Chondrocyte (in vitro differentiated cells): ENCODE measurements around the gene SLC38A1. TPM values are rescaled to one million over a fixed set of nuclear protein-coding genes. Genes with fewer than 3 reads are reported as not detected.
"Not testable (repeated sequence)": the region's sequence is repeated elsewhere in the genome, so short reads cannot be mapped to it uniquely, and the experiment has no call there.

Experiments used
- DNase-seq: peaks from one replicate; pipeline ENCODE4 v3.0.0; 2021; ENCODE audit warnings: mixed read lengths, low spot score
- H3K27ac Mint-ChIP-seq: one replicate; pipeline ENCODE4 v1.8.0; 2021; ENCODE audit warnings: mild to moderate bottlenecking, moderate library complexity, mixed read lengths; ENCODE audit not compliant: unreplicated experiment
- H3K27me3 Mint-ChIP-seq: 2 replicates; pipeline ENCODE4 v1.8.0; 2021; ENCODE audit warnings: low read depth, mixed read lengths
- H3K36me3 Mint-ChIP-seq: 2 replicates; pipeline ENCODE4 v1.8.0; 2021; ENCODE audit warnings: low read depth, mixed read lengths
- H3K4me1 Mint-ChIP-seq: 2 replicates; pipeline ENCODE4 v1.8.0; 2021; ENCODE audit warnings: low read depth, mild to moderate bottlenecking, mixed read lengths
- H3K4me3 Mint-ChIP-seq: one replicate; pipeline ENCODE4 v1.8.0; 2021; ENCODE audit warnings: mild to moderate bottlenecking, moderate library complexity, mixed read lengths; ENCODE audit not compliant: unreplicated experiment
- H3K9me3 Mint-ChIP-seq: 2 replicates; pipeline ENCODE4 v1.8.0; 2021; ENCODE audit warnings: low read depth, mixed read lengths
- CTCF ChIP-seq: fragments of 200-600 bp; sonication (generic); IDR thresholded peaks from 2 replicates; pipeline ENCODE4 v1.5.0; 2021; ENCODE audit warnings: antibody characterized with exemption, mild to moderate bottlenecking, moderate library complexity
- total RNA-seq: library from RNA; stranded (reverse); gene quantifications from 3 replicates; pipeline ENCODE4 v1.2.1, GENCODE V29; 2021

SLC38A1 gene
- total RNA-seq, 1 donor from 2014 or later: 185 TPM

GRCh38 chr12:46164186-46164761 is 104.6 kb downstream of the SLC38A1 start:
- DNase-seq: no peak
- Mint-ChIP-seq H3K36me3 (peaks cover 4% of the 10 kb centered on the region), H3K27me3 (no peaks in the 10 kb centered on the region), H3K9me3 (peaks cover 11% of the 10 kb centered on the region), H3K4me1 (peaks cover 25% of the 10 kb centered on the region), H3K4me3 (no peak overlapping the region), H3K27ac (no peak overlapping the region)
- TF ChIP-seq CTCF: no peak

GRCh38 chr12:46162549-46163076 is 106.2 kb downstream of the SLC38A1 start:
- peaks cover 40% of the 10 kb centered on the region for H3K4me1 Mint-ChIP-seq
- not testable (repeated sequence) for H3K36me3 Mint-ChIP-seq, H3K27ac Mint-ChIP-seq, H3K9me3 Mint-ChIP-seq, H3K4me3 Mint-ChIP-seq, H3K27me3 Mint-ChIP-seq, DNase-seq

- Mint-ChIP-seq H3K4me3 (no peak overlapping the region), H3K27me3 (no peaks in the 10 kb centered on the region), H3K4me1 (peaks cover 46% of the 10 kb centered on the region), H3K36me3 (peaks cover 4% of the 10 kb centered on the region), H3K9me3 (peaks cover 6% of the 10 kb centered on the region), H3K27ac (peak overlapping the region; percentile 88)
- DNase-seq: no peak
- TF ChIP-seq CTCF: no peak
Measured at GRCh38 chr12:46160981-46161690, 107.7 kb downstream of the SLC38A1 start.

- Mint-ChIP-seq H3K27ac (peak overlapping the region; percentile 88), H3K36me3 (peaks cover 8% of the 10 kb centered on the region), H3K9me3 (peaks cover 10% of the 10 kb centered on the region), H3K27me3 (no peaks in the 10 kb centered on the region), H3K4me3 (no peak overlapping the region), H3K4me1 (peaks cover 46% of the 10 kb centered on the region)
- TF ChIP-seq CTCF: no peak
- DNase-seq: no peak
Measured at GRCh38 chr12:46160101-46160980, 108.5 kb downstream of the SLC38A1 start.

- Mint-ChIP-seq H3K4me1 (peaks cover 49% of the 10 kb centered on the region), H3K4me3 (no peak overlapping the region), H3K9me3 (peaks cover 10% of the 10 kb centered on the region), H3K36me3 (peaks cover 8% of the 10 kb centered on the region), H3K27ac (peak overlapping the region; percentile 53), H3K27me3 (no peaks in the 10 kb centered on the region)
- no peak for TF ChIP-seq CTCF
- no peak for DNase-seq
Measured at GRCh38 chr12:46159309-46159901, 109.4 kb downstream of the SLC38A1 start.
